H1 (cell line): Measurements from ENCODE around the gene IQCE. TPM values are rescaled to one million over a fixed set of nuclear protein-coding genes. Genes with fewer than 3 reads are reported as not detected.

Source experiments
- CTCF ChIA-PET: fragments of 300-600 bp; sonication (Branson Sonifier 250); formaldehyde crosslinking; loops from one replicate; lab custom pipeline; 2021; ENCODE audit not compliant: partially characterized antibody; lab: Charles Lee
- POLR2A ChIA-PET: fragments of 300-600 bp; sonication (Branson Sonifier 250); formaldehyde crosslinking; loops from one replicate; lab custom pipeline; 2021; ENCODE audit warnings: inconsistent platforms; ENCODE audit not compliant: partially characterized antibody; lab: Charles Lee
- DNase-seq, 2 experiments: peaks; one replicate each; pipeline versions ENCODE4 v3.0.0 to v3.0.0-alpha.2; 2010 to 2022; ENCODE audit warnings: low spot score in 2 of 2, low read depth in 1 of 2, mixed read lengths in 1 of 2
- FAIRE-seq: peaks from 2 replicates; lab custom pipeline; 2011; peaks lifted over from hg19 to GRCh38; lab: Jason Lieb, UNC
- H2AFZ ChIP-seq: 2 replicates; pipeline ENCODE4 v1.8.1; 2012; ENCODE audit warnings: low read length, inconsistent platforms
- H2AK5ac ChIP-seq: 2 replicates; pipeline ENCODE4 v1.6.1; 2013; ENCODE audit warnings: low read depth, low read length
- H2BK120ac ChIP-seq: replicated peaks from 2 replicates; pipeline ENCODE3; 2013; ENCODE audit warnings: low read depth, low read length, inconsistent platforms
- H2BK12ac ChIP-seq: 2 replicates; pipeline ENCODE4 v1.6.1; 2013; ENCODE audit warnings: low read depth, low read length
- H2BK15ac ChIP-seq: 2 replicates; pipeline ENCODE4 v1.6.1; 2013; ENCODE audit warnings: low read length
- H2BK20ac ChIP-seq: 2 replicates; pipeline ENCODE4 v1.6.1; 2013; ENCODE audit warnings: low read length
- H2BK5ac ChIP-seq: 2 replicates; pipeline ENCODE4 v1.6.1; 2013; ENCODE audit warnings: low read depth, low read length
- H3K14ac ChIP-seq: 2 replicates; pipeline ENCODE4 v1.6.1; 2013; ENCODE audit warnings: inconsistent platforms; ENCODE audit not compliant: insufficient read length
- H3K18ac ChIP-seq: 2 replicates; pipeline ENCODE4 v1.6.1; 2013; ENCODE audit warnings: low read length; ENCODE audit errors: extremely low read depth
- H3K23ac ChIP-seq: 2 replicates; pipeline ENCODE4 v1.6.1; 2013; ENCODE audit warnings: inconsistent platforms; ENCODE audit not compliant: insufficient read length
- H3K23me2 ChIP-seq: 2 replicates; pipeline ENCODE4 v1.6.1; 2013; ENCODE audit warnings: low read depth, low read length
- H3K27ac ChIP-seq: 2 replicates; pipeline ENCODE4 v1.6.1; 2011; ENCODE audit warnings: low read depth, low read length, inconsistent platforms
- H3K27me3 ChIP-seq, 4 experiments: replicated peaks in 1 of 4; 1 replicate in 1 of 4; 2 replicates in 3 of 4; pipeline versions ENCODE4 v1.6.1 to v1.8.1; 2011 to 2013; ENCODE audit warnings: low read length in 3 of 4, mild to moderate bottlenecking in 3 of 4, inconsistent platforms in 2 of 4, mixed read lengths in 2 of 4, moderate library complexity in 1 of 4; ENCODE audit not compliant: control insufficient read depth in 3 of 4, insufficient read depth in 3 of 4; ENCODE audit errors: extremely low read depth in 1 of 4
- H3K36me3 ChIP-seq, 4 experiments: 2 replicates each; pipeline versions ENCODE4 v1.6.1 to v1.8.1; 2011 to 2013; ENCODE audit warnings: mild to moderate bottlenecking in 4 of 4, low read length in 3 of 4, moderate library complexity in 2 of 4, control low read depth in 1 of 4, inconsistent platforms in 1 of 4; ENCODE audit not compliant: insufficient read depth in 4 of 4, control insufficient read depth in 2 of 4
- H3K4ac ChIP-seq: replicated peaks from 2 replicates; pipeline ENCODE3; 2013; ENCODE audit warnings: low read length, low read depth, mixed read lengths, inconsistent platforms; ENCODE audit not compliant: insufficient read length
- H3K4me1 ChIP-seq, 4 experiments: replicated peaks in 1 of 4; 1 replicate in 1 of 4; 2 replicates in 3 of 4; pipeline versions ENCODE4 v1.6.1 to v1.8.1; 2011 to 2013; ENCODE audit warnings: low read length in 3 of 4, inconsistent platforms in 2 of 4, mixed read lengths in 1 of 4; ENCODE audit not compliant: insufficient read depth in 4 of 4, control insufficient read depth in 3 of 4
- H3K4me2 ChIP-seq, 2 experiments: 2 replicates each; pipeline versions ENCODE4 v1.6.1 to v1.8.1; 2011 to 2013; ENCODE audit warnings: low read depth in 2 of 2, low read length in 2 of 2, control low read depth in 1 of 2, inconsistent platforms in 1 of 2, mild to moderate bottlenecking in 1 of 2; ENCODE audit not compliant: insufficient read depth in 1 of 2
- H3K4me3 ChIP-seq, 4 experiments: fragments of 200-600, 300-600 bp in 1 of 4; sonication (generic), shearing (Covaris generic), sonication (Bioruptor Twin) in 1 of 4; 2 replicates each; pipeline versions ENCODE4 v1.5.1 to v1.8.1; 2011 to 2016; ENCODE audit warnings: low read length in 4 of 4, low read depth in 3 of 4, control low read depth in 2 of 4, inconsistent platforms in 2 of 4, mild to moderate bottlenecking in 2 of 4, mixed read lengths in 1 of 4, moderate library complexity in 1 of 4; ENCODE audit not compliant: insufficient read depth in 2 of 4; ENCODE audit errors: extremely low read depth in 1 of 4
- H3K56ac ChIP-seq: replicated peaks from 2 replicates; pipeline ENCODE3; 2013; ENCODE audit warnings: low read depth, mild to moderate bottlenecking, mixed read lengths, low read length, inconsistent platforms; ENCODE audit not compliant: insufficient read length
- H3K79me1 ChIP-seq: 2 replicates; pipeline ENCODE4 v1.6.1; 2013; ENCODE audit warnings: low read depth, low read length, control low read depth
- H3K79me2 ChIP-seq, 2 experiments: 2 replicates each; pipeline versions ENCODE4 v1.6.1 to v1.8.1; 2012 to 2013; ENCODE audit warnings: low read length in 2 of 2, mild to moderate bottlenecking in 2 of 2, inconsistent platforms in 1 of 2; ENCODE audit not compliant: insufficient read depth in 2 of 2, control insufficient read depth in 1 of 2
- H3K9ac ChIP-seq, 4 experiments: replicated peaks in 1 of 4; 1 replicate in 1 of 4; 2 replicates in 3 of 4; pipeline versions ENCODE4 v1.6.1 to v1.8.1; 2011 to 2013; ENCODE audit warnings: low read depth in 3 of 4, low read length in 3 of 4, control low read depth in 2 of 4, mild to moderate bottlenecking in 2 of 4, moderate library complexity in 2 of 4, inconsistent platforms in 1 of 4; ENCODE audit errors: extremely low read depth in 1 of 4
- H3K9me3 ChIP-seq, 2 experiments: 2 replicates each; pipeline versions ENCODE4 v1.6.1 to v1.8.1; 2012 to 2013; ENCODE audit warnings: mild to moderate bottlenecking in 2 of 2, moderate library complexity in 2 of 2, control low read depth in 1 of 2, inconsistent platforms in 1 of 2, low read depth in 1 of 2, low read length in 1 of 2, mixed read lengths in 1 of 2; ENCODE audit not compliant: insufficient read depth in 2 of 2
- H4K20me1 ChIP-seq, 2 experiments: replicated peaks in 1 of 2; 2 replicates each; pipeline versions ENCODE3 to v1.8.1; 2011 to 2013; ENCODE audit warnings: inconsistent platforms in 2 of 2, low read length in 2 of 2, mild to moderate bottlenecking in 1 of 2; ENCODE audit not compliant: insufficient read depth in 2 of 2, control insufficient read depth in 1 of 2
- H4K5ac ChIP-seq: 2 replicates; pipeline ENCODE4 v1.6.1; 2013; ENCODE audit warnings: low read length, low read depth, mixed read lengths, inconsistent platforms; ENCODE audit not compliant: insufficient read length
- H4K8ac ChIP-seq: 2 replicates; pipeline ENCODE4 v1.8.0; 2013; ENCODE audit warnings: mild to moderate bottlenecking, moderate library complexity, low read length, inconsistent platforms; ENCODE audit not compliant: insufficient read depth; ENCODE audit errors: extremely low read depth
- H4K91ac ChIP-seq: replicated peaks from 2 replicates; pipeline ENCODE3; 2013; ENCODE audit warnings: low read length, mixed read lengths, inconsistent platforms; ENCODE audit not compliant: insufficient read length
- BCL11A ChIP-seq, 2 experiments: IDR thresholded peaks; one replicate each; pipeline ENCODE4 v1.6.1; 2011; ENCODE audit warnings: low read depth in 2 of 2, low read length in 2 of 2, mild to moderate bottlenecking in 2 of 2
- BRCA1 ChIP-seq: IDR thresholded peaks from 2 replicates; pipeline ENCODE4 v1.6.1; 2012; ENCODE audit warnings: low read depth, low read length, improper control_type of control experiment
- CHD2 ChIP-seq: IDR thresholded peaks from 2 replicates; pipeline ENCODE4 v1.6.1; 2012; ENCODE audit warnings: low read length, improper control_type of control experiment
- CTCF ChIP-seq, 3 experiments: IDR thresholded peaks; 1 replicate in 2 of 3; 2 replicates in 1 of 3; pipeline versions ENCODE4 v1.5.1 to v1.6.1; 2011; ENCODE audit warnings: low read length in 3 of 3, mild to moderate bottlenecking in 3 of 3, inconsistent platforms in 2 of 3, low read depth in 1 of 3, moderate library complexity in 1 of 3; ENCODE audit not compliant: insufficient read depth in 1 of 3; ENCODE audit errors: control extremely low read depth in 1 of 3
- EGR1 ChIP-seq: IDR thresholded peaks from 2 replicates; pipeline ENCODE4 v1.6.1; 2011; ENCODE audit warnings: low read depth, low read length, borderline replicate concordance
- JUND ChIP-seq: IDR thresholded peaks from 2 replicates; pipeline ENCODE4 v1.6.1; 2011; ENCODE audit warnings: mild to moderate bottlenecking, improper control_type of control experiment, low read length
- KDM5A ChIP-seq: fragments of 200-600 bp; IDR thresholded peaks from 2 replicates; pipeline ENCODE4 v1.7.1; 2012; ENCODE audit warnings: mild to moderate bottlenecking, low read length, inconsistent platforms, mixed read lengths
- NRF1 ChIP-seq: IDR thresholded peaks from 2 replicates; pipeline ENCODE4 v1.6.1; 2011; ENCODE audit warnings: mild to moderate bottlenecking, low read depth, low read length, improper control_type of control experiment
- SIX5 ChIP-seq: IDR thresholded peaks from 2 replicates; pipeline ENCODE4 v1.6.1; 2011; ENCODE audit warnings: mild to moderate bottlenecking, low read depth, low read length
- SP4 ChIP-seq: IDR thresholded peaks from 2 replicates; pipeline ENCODE4 v1.6.1; 2012; ENCODE audit warnings: low read length, inconsistent platforms
- SRF ChIP-seq: IDR thresholded peaks from 2 replicates; pipeline ENCODE4 v1.6.1; 2011; ENCODE audit warnings: mild to moderate bottlenecking, low read depth, low read length, moderate library complexity
- SUZ12 ChIP-seq: fragments of 200-600 bp; sonication (generic); IDR thresholded peaks from 2 replicates; pipeline ENCODE4 v1.6.1; 2012; ENCODE audit warnings: mild to moderate bottlenecking, inconsistent platforms, low read length, moderate library complexity, mixed read lengths
- TCF12 ChIP-seq: IDR thresholded peaks from 2 replicates; pipeline ENCODE4 v1.6.1; 2011; ENCODE audit warnings: low read depth, mild to moderate bottlenecking, low read length
- WGBS, 2 experiments: shearing (Covaris generic) in 1 of 2; methylation state at CpG; one replicate each; pipeline versions ENCODE4 v1.1.6 to v1.1.7; 2013 to 2015; ENCODE audit warnings: low lambda C conversion rate in 2 of 2, mixed read lengths in 2 of 2, inconsistent platforms in 1 of 2, low coverage in 1 of 2, missing lambda C conversion rate in 1 of 2; ENCODE audit not compliant: insufficient replicate concordance in 2 of 2, insufficient coverage in 1 of 2, insufficient read length in 1 of 2; ENCODE audit errors: extremely low coverage in 1 of 2, missing lambda C conversion rate in 1 of 2; 5-methylcytosine and 5-hydroxymethylcytosine counted together
- polyA plus RNA-seq, 7 experiments: library from polyadenylated mRNA; depleted of rRNA in 3 of 7; stranded (reverse) in 5 of 7; unstranded in 2 of 7; fragments of >200 nt in 5 of 7; fragments of 200-250 nt in 2 of 7; gene quantifications; 1 replicate in 5 of 7; 2 replicates in 1 of 7; 4 replicates in 1 of 7; pipeline versions ENCODE4 v1.2.1 to v1.2.3, GENCODE V29; 2011 to 2013; ENCODE audit warnings: missing spikeins in 2 of 7, mixed read lengths in 2 of 7
- total RNA-seq: library from RNA; stranded (reverse); fragmentation: NEBNext Ultra II Directional; extraction: Animal tissue kit (Norgen Biotek cat#: 25700); gene quantifications from 2 replicates; pipeline ENCODE4 v1.2.1, GENCODE V29; 2021

Gene IQCE
- total and polyA plus RNA-seq, 2 of the 8 experiments (the other 6 are each of a cell fraction or from before 2014, with no cell fraction given) = 2.2 to 4.9 TPM

- Histone ChIP-seq H2BK20ac (no peak overlapping the region), H2AK5ac (no peak overlapping the region), H3K79me1 (peaks cover 3% of the 10 kb centered on the region; the same call in 1 of the 2 replicates), H4K91ac (no peak overlapping the region), H3K56ac (no peak overlapping the region), H3K23me2 (no peaks in the 10 kb centered on the region), H3K18ac (no peak overlapping the region), H3K27ac (no peak overlapping the region), H2BK15ac (no peak overlapping the region), H2BK12ac (no peak overlapping the region), H3K4me3 (no peak overlapping the region), H3K4ac (no peak overlapping the region), H2AFZ (no peak overlapping the region), H3K27me3 (no peaks in the 10 kb centered on the region), H3K36me3 (peaks cover 15 to 57% (median 29%) of the 10 kb centered on the region in 4 experiments; a peak in 7 of 8 replicates), H4K5ac (no peak overlapping the region), H3K79me2 (no peaks in the 10 kb centered on the region), H4K8ac (no peak overlapping the region), H3K4me2 (no peak overlapping the region), H3K9ac (no peak overlapping the region), H3K23ac (no peak overlapping the region), H3K9me3 (no peaks in the 10 kb centered on the region), H2BK5ac (no peak overlapping the region), H2BK120ac (no peak overlapping the region), H3K4me1 (no peaks in the 10 kb centered on the region), H4K20me1 (peaks cover 0 to 8% of the 10 kb centered on the region in 2 experiments), H3K14ac (no peak overlapping the region)
- FAIRE-seq = no peak
- no peak for DNase-seq
- POLR2A ChIA-PET = interaction anchor here (0.6 to 7.0 kb wide), 6 partner anchors 10 to 1013 kb away, joined by 3 to 68 read pairs (median 6); no protein-coding TSS in a partner anchor
- CTCF ChIA-PET = interaction anchor here (0.7 to 2.2 kb wide), 8 partner anchors 10 to 110 kb away, joined by 3 to 13 read pairs (median 4); no protein-coding TSS in a partner anchor
- WGBS, 2 experiments = 89% methylated on average over 7 of the region's 7 CpGs; no CpG with 5 or more reads in 1 of the 2 experiments
- TF ChIP-seq CTCF (IDR thresholded peaks at IDR 0.05; ENCODE audit: control extremely low read depth in 1 of 3, insufficient read depth in 1 of 3, low read depth in 1 of 3, low read length in 3 of 3) (no peak), SP4 (no peak), CHD2 (no peak), BRCA1 (no peak), KDM5A (no peak), NRF1 (no peak), TCF12 (no peak), EGR1 (no peak), SRF (no peak), SIX5 (no peak), JUND (no peak), BCL11A (IDR thresholded peaks at IDR 0.05; ENCODE audit: low read depth in 2 of 2, low read length in 2 of 2) (no peak), SUZ12 (no peak)
Observed at GRCh38 chr7:2540133-2540532, 18.6 kb upstream of the IQCE start.
